Adipocyte (in vitro differentiated cells): ENCODE results near the gene PLXNA1.

Experiments used
- DNase-seq: peaks from one replicate; pipeline ENCODE4 v3.0.0-alpha.2; 2015; ENCODE audit warnings: low read depth
- H3K27me3 ChIP-seq: replicated peaks from 2 replicates; pipeline ENCODE4 v1.7.0; 2013; ENCODE audit warnings: mild to moderate bottlenecking, low read length, moderate library complexity; ENCODE audit not compliant: control insufficient read depth, insufficient read depth
- H3K36me3 ChIP-seq: 2 replicates; pipeline ENCODE4 v1.7.0; 2013; ENCODE audit warnings: low read length, mild to moderate bottlenecking, moderate library complexity; ENCODE audit not compliant: control insufficient read depth, insufficient read depth, severe bottlenecking
- H3K4me1 ChIP-seq: 2 replicates; pipeline ENCODE4 v1.7.0; 2013; ENCODE audit warnings: mild to moderate bottlenecking, low read length, moderate library complexity; ENCODE audit not compliant: control insufficient read depth, insufficient read depth
- H3K4me3 ChIP-seq: 2 replicates; pipeline ENCODE4 v1.7.0; 2013; ENCODE audit warnings: mild to moderate bottlenecking, low read length, moderate library complexity
- H3K9ac ChIP-seq: 2 replicates; pipeline ENCODE4 v1.7.0; 2013; ENCODE audit warnings: mild to moderate bottlenecking, low read length, moderate library complexity
- H3K9me3 ChIP-seq: 2 replicates; pipeline ENCODE4 v1.7.0; 2013; ENCODE audit warnings: mild to moderate bottlenecking, low read length, moderate library complexity; ENCODE audit not compliant: control insufficient read depth

Gene PLXNA1

DNA sequence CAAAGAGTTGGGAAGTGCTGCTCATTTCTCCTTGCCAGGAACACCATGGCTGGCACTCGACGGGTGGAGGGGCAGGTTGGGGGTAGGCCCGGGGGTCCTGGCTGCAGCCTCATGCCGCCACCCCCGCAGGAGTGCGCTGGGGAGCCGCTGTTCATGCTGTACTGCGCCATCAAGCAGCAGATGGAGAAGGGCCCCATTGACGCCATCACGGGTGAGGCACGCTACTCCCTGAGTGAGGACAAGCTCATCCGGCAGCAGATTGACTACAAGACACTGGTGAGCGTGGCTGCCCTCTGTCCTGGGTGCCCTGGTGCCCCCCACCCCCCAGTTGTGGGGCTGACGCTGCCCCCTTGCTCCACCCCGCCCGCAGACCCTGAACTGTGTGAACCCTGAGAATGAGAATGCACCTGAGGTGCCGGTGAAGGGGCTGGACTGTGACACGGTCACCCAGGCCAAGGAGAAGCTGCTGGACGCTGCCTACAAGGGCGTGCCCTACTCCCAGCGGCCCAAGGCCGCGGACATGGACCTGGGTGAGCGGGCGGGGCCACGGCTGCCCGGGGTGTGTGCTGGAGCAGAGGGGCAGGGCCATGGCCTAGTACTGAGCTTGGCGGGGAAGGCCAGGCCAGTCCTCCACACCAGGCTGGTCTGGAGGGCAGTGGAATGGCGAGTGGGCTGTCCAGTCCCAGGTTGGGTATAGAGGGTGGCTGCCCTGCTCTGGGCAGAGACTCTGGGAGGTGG, 45.1 kb downstream of the PLXNA1 start:
- Histone ChIP-seq H3K27me3 (no peaks in the 10 kb centered on the region), H3K36me3 (peaks cover 77% of the 10 kb centered on the region), H3K4me3 (no peak overlapping the region), H3K9ac (no peak overlapping the region), H3K4me1 (no peaks in the 10 kb centered on the region), H3K9me3 (no peaks in the 10 kb centered on the region)
- DNase-seq = no peak

DNA sequence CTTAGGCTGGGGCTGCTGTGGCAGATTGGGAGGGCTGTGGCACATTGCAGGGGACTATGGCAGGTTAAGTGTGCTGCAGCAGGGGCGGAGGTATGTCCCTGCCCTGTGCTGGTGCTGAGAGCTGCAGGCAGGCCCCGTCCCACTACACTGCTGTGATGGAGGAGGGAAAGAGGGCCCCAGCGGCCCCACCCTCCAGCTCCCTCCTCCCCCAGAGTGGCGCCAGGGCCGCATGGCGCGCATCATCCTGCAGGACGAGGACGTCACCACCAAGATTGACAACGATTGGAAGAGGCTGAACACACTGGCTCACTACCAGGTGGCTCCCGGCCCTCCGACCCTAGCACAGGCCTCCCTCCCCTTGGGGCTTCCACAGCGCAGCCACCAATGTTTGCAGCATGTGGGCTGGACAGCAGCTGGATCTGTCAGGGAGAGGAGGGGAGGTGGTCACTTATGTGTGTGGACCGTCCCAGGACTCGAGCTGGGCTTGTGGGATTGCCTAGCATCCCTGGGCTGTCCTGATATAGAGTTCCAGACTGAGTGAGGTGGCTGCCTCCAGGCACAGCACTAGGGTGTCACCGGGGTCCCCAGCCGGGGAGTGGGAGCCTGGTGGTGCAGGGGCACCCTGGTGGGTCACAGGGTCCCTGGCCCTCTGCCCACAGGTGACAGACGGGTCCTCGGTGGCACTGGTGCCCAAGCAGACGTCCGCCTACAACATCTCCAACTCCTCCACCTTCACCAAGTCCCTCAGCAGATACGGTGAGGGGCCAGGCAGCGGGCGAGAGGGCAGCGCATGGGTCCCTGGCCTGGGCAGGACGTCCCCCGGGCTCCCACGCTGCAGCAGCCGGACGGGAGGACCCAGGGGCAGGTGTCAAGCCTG, 46.1 kb downstream of the PLXNA1 start:
- no peak for DNase-seq
- Histone ChIP-seq H3K4me3 (no peak overlapping the region), H3K36me3 (peaks cover 73% of the 10 kb centered on the region), H3K9me3 (no peaks in the 10 kb centered on the region), H3K9ac (no peak overlapping the region), H3K4me1 (no peaks in the 10 kb centered on the region), H3K27me3 (no peaks in the 10 kb centered on the region)

DNA sequence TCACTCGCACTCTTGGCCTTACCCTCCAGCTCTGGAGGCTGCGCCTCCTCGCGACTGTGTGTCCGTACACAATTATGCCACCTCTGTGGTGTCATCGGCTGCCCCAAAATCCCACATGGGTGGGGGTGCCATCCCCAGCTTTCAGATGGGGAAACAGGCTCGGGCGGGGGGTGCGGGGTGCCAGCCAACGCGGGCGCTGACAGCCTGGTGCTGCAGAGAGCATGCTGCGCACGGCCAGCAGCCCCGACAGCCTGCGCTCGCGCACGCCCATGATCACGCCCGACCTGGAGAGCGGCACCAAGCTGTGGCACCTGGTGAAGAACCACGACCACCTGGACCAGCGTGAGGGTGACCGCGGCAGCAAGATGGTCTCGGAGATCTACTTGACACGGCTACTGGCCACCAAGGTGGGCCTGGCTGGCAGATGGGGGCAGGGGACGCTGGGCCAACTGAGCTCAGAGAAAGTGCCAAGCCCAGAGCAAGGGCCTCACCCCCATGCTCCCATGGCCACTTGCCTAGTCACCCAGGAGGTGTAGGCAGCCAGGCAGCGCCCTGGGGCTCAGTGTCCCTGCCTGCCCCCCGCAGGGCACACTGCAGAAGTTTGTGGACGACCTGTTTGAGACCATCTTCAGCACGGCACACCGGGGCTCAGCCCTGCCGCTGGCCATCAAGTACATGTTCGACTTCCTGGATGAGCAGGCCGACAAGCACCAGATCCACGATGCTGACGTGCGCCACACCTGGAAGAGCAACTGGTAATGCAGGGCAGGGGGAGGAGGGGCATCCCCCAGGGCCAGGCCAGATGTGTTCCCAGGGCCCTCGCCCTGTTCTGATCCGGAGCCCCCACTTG, 47.0 kb downstream of the PLXNA1 start:
- H3K36me3 ChIP-seq = peaks cover 69% of the 10 kb centered on the region

DNA sequence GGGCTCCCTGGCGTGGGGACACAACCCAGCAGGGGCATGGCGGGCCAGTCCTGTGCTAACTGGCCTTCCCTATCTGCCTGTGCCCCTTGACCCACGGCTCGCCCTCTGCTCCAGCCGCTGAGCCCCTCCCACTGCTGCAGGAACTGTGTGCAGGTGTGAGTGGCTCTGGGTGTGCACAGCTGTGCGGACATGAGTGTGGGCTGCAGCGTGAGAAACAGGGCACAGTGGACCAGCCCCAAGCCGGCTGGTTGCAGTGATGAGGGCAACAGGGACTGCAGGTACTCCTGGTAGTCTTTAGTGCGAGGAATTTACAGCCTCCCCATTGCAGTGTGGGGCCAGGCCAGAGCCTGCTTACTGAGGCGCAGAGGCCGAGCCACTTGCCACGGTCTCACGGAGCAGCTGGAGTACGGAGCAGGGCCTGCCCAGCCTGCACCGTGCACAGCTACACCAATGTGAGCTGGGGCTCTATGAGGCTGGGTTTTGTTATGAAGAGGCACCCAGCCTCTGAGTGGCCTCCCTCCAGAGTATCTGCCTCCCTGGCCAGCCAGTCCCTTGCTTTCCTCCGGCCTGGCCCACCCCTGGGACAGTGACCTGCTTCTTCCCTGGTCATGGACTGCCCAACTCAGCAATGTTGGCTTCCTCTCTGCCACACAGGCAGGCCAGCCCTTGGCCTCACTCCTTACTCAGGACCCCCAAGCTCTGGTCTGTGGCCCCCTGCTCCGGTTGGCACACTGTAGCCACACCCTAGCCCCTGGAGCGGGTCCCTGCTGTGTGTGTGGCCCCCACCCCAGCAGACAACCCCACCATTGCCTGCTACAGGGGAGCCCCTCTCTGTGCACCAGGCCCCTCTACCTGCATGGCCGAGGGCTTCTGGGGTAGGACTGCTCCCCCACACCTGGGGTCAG, 47.8 kb downstream of the PLXNA1 start:
- DNase-seq = no peak
- H3K36me3 ChIP-seq = peaks cover 65% of the 10 kb centered on the region

More for the DNA sequence above, 47.0 kb downstream of the PLXNA1 start:
- H3K27me3 ChIP-seq = no peaks in the 10 kb centered on the region
- no peak overlapping the region for H3K9ac ChIP-seq
- H3K4me3 ChIP-seq = no peak overlapping the region
- peaks cover 5% of the 10 kb centered on the region for H3K4me1 ChIP-seq
- no peaks in the 10 kb centered on the region for H3K9me3 ChIP-seq
- DNase-seq = no peak

DNA sequence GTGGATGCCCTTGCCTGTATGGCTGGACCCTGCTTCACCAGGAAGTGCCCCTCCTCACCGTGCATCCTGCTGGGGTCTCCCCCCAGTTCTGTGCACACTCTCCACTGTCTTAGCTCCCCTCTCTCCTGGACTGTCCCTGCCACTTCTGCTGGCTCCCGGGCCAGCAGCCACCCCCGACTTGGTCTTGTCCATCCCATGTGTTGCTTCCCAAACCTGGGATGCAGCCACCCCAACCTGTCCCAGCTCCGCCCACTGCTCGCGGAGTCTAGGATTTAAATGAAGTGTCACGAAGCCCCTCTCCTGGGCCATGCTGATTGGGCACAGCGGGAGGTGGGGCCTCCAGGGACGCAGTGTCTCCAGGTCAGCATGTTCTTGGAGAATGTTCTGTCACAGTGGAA, 48.5 kb downstream of the PLXNA1 start:
- Histone ChIP-seq H3K9me3 (no peaks in the 10 kb centered on the region), H3K4me3 (no peak overlapping the region), H3K9ac (no peak overlapping the region), H3K36me3 (peaks cover 63% of the 10 kb centered on the region), H3K4me1 (peaks cover 20% of the 10 kb centered on the region), H3K27me3 (no peaks in the 10 kb centered on the region)
- no peak for DNase-seq

More for the DNA sequence above, 47.8 kb downstream of the PLXNA1 start:
- H3K4me3 ChIP-seq = no peak overlapping the region
- H3K9ac ChIP-seq = no peak overlapping the region
- H3K27me3 ChIP-seq = no peaks in the 10 kb centered on the region
- H3K9me3 ChIP-seq = no peaks in the 10 kb centered on the region
- H3K4me1 ChIP-seq = peaks cover 14% of the 10 kb centered on the region

DNA sequence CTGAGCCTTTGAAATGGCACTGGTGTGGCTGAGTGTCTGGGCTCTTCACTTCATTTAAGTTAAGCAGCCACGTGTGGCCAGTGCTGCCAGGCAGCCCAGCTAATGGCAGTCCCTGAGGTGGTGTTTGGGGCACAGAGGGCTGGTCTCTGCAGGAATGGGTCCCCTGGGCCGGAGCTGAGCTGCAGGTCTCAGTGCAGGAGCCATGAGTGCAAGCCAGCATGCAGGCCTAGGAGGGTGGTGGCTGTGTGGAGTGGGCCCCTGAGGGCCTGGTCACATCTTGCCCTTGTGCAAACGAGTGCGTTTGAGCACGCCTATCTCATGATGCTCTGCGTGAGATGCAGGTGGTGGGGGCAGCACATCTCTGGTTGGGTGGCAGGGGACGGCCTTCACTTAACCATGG, 48.9 kb downstream of the PLXNA1 start:
- H3K36me3 ChIP-seq = peaks cover 58% of the 10 kb centered on the region
- no peak overlapping the region for H3K4me3 ChIP-seq
- peaks cover 24% of the 10 kb centered on the region for H3K4me1 ChIP-seq
- H3K27me3 ChIP-seq = no peaks in the 10 kb centered on the region
- H3K9me3 ChIP-seq = no peaks in the 10 kb centered on the region
- H3K9ac ChIP-seq = no peak overlapping the region
- no peak for DNase-seq

DNA sequence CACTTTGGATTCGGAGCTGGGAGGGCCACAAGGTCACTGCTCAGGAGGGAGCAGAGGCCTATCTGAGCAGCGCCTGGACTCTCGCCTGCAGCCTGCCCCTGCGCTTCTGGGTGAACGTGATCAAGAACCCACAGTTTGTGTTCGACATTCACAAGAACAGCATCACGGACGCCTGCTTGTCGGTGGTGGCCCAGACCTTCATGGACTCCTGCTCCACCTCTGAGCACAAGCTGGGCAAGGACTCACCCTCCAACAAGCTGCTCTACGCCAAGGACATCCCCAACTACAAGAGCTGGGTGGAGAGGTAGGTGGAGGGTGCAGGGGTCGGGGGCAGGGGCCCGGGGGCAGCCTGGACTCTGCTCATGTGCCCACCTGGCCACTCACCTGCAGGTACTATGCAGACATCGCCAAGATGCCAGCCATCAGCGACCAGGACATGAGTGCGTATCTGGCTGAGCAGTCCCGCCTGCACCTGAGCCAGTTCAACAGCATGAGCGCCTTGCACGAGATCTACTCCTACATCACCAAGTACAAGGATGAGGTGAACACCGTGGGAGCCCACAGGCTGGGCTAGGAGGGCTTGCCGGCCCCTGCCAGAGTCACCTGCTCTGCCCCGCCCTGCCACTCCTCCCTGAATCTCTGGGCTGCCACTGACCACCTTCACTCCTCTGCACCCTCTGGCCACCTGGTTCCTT, 49.5 kb downstream of the PLXNA1 start:
- Histone ChIP-seq H3K4me1 (peaks cover 30% of the 10 kb centered on the region), H3K9me3 (no peaks in the 10 kb centered on the region), H3K27me3 (no peaks in the 10 kb centered on the region), H3K4me3 (no peak overlapping the region), H3K36me3 (peaks cover 53% of the 10 kb centered on the region), H3K9ac (no peak overlapping the region)
- no peak for DNase-seq
